ENCODE data around the gene NEMP2. TPM values are rescaled to one million over a fixed set of nuclear protein-coding genes. Genes with fewer than 3 reads are reported as not detected.

Gene NEMP2
- polyA plus RNA-seq, 6 donors from 2014 or later = 7.1 to 18.5 (median 9.4) TPM

DNA sequence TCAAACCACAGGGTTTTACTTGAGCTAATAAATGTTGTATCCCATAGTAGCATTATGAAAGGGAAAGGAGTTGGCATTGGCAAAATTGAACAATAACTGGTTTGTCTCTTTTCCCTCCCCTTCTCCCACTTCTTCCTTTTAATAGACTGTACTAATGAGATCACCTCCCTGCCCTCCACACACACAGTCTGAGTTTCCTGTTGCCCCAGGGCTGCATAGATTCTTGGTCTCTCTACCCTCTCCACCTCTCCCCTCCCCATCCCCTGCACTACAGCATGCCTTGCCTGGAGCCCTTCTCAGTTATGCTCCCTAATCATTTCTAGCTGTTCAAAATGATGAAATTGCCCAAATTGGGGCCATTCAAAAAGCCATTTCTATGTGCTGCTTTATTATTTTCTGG is 37.2 kb upstream of the NEMP2 start:
- Mint-ChIP-seq H3K4me1 (no peaks in the 10 kb centered on the region), H3K27me3 (no peaks in the 10 kb centered on the region), H3K9me3 (peaks cover 10 to 15% (median 14%) of the 10 kb centered on the region in 7 donors), H3K36me3 (peaks cover 0 to 15% of the 10 kb centered on the region in 2 donors), H3K27ac (peak overlapping the region in 1 of 6 donors; percentile 47), H3K4me3 (no peak overlapping the region)
- ATAC-seq (ENCODE audit: low read depth in 2 of 2) = no peak
- no peak for DNase-seq

DNA sequence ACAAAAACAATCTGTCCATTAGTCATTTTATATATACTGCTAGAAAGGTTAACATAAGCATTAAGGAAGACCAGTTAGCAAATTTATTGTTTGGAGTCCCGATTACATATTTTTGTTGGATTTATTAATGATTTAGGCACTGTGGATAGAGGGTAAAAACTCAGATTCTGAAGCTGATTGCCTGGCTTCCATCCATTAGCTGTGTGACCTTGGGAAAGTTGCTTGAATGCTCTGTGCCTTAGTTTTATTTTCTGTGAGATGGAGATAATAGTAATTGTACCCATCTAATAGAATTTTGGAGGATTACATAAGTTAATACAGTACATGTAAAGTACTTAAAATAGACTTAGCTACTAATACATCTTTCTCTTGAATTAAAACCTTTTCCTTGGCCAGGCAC is 36.3 kb upstream of the NEMP2 start:
- DNase-seq (no peak), ATAC-seq (ENCODE audit: low read depth in 2 of 2) (no peak)
- H3K4me1 Mint-ChIP-seq = no peaks in the 10 kb centered on the region
- no peak overlapping the region for H3K27ac Mint-ChIP-seq
- peaks cover 0 to 22% of the 10 kb centered on the region in 2 donors for H3K36me3 Mint-ChIP-seq
- no peaks in the 10 kb centered on the region for H3K27me3 Mint-ChIP-seq
- H3K9me3 Mint-ChIP-seq = peaks cover 10 to 20% (median 15%) of the 10 kb centered on the region in 7 donors
- H3K4me3 Mint-ChIP-seq = no peak overlapping the region

DNA sequence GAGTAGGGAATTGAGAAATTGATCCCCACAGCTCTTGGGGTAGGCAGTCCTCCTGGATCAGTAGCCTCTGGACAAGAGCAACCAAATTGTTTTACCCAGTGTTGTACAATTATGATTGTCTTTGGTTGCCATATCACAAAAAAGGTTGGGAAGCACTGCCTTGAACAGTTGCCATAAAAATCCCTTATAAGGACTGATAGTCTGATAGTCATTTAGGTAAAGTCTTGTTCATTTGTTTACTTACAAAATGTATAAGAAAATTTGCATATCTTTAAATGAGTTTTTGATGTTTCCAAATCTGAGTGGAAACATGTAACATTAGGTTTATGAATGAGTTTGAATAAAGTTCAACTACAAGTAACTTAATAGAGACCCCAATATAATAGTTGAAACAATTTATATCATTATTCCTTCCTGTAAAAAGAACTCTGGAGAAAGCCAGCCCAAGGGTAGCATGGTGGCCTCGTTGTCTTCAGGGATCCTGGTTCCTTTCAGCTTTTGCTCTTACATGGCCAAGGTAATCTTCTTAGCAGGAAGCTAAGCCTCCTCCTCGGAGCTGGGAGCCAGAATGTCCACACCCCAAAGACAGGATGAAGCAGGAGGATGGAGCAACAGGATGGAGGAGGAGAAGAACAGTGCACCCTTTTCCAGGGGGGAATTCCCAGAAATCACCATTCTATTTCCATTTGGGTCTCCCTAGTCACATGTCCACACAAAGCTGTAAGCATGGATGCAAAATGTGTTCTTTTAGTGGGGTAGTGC is 35.7 kb upstream of the NEMP2 start:
- Mint-ChIP-seq H3K27ac (no peak overlapping the region), H3K36me3 (peaks cover 0 to 22% of the 10 kb centered on the region in 2 donors), H3K4me1 (no peaks in the 10 kb centered on the region), H3K9me3 (peaks cover 10 to 20% (median 15%) of the 10 kb centered on the region in 7 donors), H3K4me3 (no peak overlapping the region), H3K27me3 (no peaks in the 10 kb centered on the region)
- ATAC-seq (ENCODE audit: low read depth in 2 of 2) (no peak), DNase-seq (no peak)

DNA sequence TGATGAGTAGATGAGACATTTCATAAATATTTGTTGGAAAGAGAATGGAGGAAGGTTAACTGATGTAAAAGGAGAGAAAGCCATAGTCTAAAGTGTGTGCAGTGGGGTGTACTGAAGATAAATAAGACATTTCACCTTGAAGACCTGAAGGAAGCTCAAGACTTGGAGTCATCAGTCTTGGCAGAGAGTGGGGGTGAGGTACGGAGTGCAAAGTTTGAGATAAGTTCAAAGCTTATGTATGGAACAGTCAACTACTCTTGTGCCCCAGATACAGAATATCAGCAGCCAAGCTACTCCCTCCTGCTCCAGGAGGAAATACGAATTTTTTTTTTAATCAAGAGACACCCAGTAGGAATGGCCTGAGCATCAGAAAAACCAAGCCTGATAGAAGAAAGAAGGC is 30.3 kb upstream of the NEMP2 start:
- H3K4me1 Mint-ChIP-seq = peaks cover 3 to 7% (median 4%) of the 10 kb centered on the region in 3 donors
- ATAC-seq (ENCODE audit: low read depth in 2 of 2) = no peak
- no peak overlapping the region for H3K4me3 Mint-ChIP-seq
- DNase-seq = no peak
- peaks cover 10 to 20% (median 15%) of the 10 kb centered on the region in 7 donors for H3K9me3 Mint-ChIP-seq
- no peak overlapping the region for H3K27ac Mint-ChIP-seq
- no peaks in the 10 kb centered on the region for H3K27me3 Mint-ChIP-seq
- H3K36me3 Mint-ChIP-seq = peaks cover 0 to 22% of the 10 kb centered on the region in 2 donors

DNA sequence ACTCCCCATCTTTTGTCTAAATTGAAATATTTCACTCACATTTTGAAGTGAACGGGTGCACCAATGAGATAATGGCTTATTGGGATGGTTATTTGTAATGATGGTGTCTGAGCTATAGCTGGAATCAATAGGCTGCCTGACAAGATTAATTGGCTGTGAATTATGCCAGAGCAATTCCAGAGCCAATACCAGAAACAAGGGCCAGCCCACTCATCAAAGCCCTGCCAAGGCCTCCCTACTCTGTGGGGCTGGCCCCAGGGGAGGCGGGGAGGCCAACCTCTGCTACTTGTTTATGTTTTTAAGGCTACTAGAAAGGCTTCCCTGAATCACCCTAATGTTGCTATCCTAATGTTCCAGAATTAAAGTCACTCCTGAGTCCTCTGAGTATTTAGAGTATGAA is 29.1 kb upstream of the NEMP2 start:
- Mint-ChIP-seq H3K36me3 (peaks cover 0 to 22% of the 10 kb centered on the region in 2 donors), H3K27ac (no peak overlapping the region), H3K9me3 (peaks cover 10 to 20% (median 15%) of the 10 kb centered on the region in 7 donors), H3K4me1 (peaks cover 3 to 7% (median 4%) of the 10 kb centered on the region in 3 donors), H3K27me3 (no peaks in the 10 kb centered on the region), H3K4me3 (no peak overlapping the region)
- ATAC-seq (ENCODE audit: low read depth in 2 of 2) (no peak), DNase-seq (no peak)

DNA sequence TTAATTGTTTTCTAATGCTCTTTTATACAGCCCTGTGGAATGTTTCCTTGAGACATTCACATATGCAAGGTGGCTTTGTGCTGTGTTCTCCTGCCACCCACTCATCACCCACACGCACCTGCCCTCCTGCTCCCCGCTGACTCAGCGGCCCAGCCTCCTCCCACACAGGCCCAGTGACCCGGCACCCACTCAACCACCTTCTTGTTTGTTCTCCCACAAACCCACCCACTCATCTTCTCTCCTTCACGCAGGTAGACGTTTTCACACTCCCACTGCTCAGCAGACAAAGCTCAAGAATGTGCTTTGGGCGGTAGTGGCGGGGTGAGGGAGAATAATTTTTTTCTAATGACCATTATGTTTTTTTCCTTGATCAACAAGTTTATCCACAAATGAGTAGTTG is 28.6 kb upstream of the NEMP2 start:
- DNase-seq (no peak), ATAC-seq (ENCODE audit: low read depth in 2 of 2) (no peak)
- Mint-ChIP-seq H3K9me3 (peaks cover 9 to 19% (median 14%) of the 10 kb centered on the region in 7 donors), H3K27ac (no peak overlapping the region), H3K4me3 (peak overlapping the region in 1 of 8 donors; percentile 34), H3K36me3 (peaks cover 0 to 21% of the 10 kb centered on the region in 2 donors), H3K27me3 (no peaks in the 10 kb centered on the region), H3K4me1 (peaks cover 3 to 7% (median 4%) of the 10 kb centered on the region in 3 donors)

DNA sequence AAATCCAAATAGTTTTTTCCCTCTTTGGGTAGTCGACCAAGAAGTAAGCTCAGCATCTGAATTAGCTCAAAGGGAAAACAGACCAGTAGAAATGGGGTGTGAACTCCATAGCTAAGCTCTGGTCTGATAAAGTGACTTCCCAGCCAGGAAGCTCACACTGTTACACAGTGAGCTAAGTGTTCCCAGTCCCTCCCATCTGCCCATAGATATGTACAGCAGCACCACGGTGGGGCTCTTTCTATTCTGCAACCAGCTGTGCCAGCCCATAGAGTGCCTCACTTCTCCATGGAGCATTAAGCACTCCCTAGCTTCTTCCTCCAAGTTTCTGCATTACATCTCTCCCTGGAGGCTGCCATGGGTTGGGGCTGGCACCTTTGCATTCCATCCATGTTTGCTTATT is 27.6 kb upstream of the NEMP2 start:
- peaks cover 0 to 11% of the 10 kb centered on the region in 2 donors for H3K36me3 Mint-ChIP-seq
- H3K27ac Mint-ChIP-seq = no peak overlapping the region
- DNase-seq (no peak), ATAC-seq (ENCODE audit: low read depth in 2 of 2) (no peak)
- peaks cover 1 to 10% (median 7%) of the 10 kb centered on the region in 7 donors for H3K9me3 Mint-ChIP-seq
- peaks cover 3 to 7% (median 4%) of the 10 kb centered on the region in 3 donors for H3K4me1 Mint-ChIP-seq
- H3K4me3 Mint-ChIP-seq = no peak overlapping the region
- no peaks in the 10 kb centered on the region for H3K27me3 Mint-ChIP-seq

DNA sequence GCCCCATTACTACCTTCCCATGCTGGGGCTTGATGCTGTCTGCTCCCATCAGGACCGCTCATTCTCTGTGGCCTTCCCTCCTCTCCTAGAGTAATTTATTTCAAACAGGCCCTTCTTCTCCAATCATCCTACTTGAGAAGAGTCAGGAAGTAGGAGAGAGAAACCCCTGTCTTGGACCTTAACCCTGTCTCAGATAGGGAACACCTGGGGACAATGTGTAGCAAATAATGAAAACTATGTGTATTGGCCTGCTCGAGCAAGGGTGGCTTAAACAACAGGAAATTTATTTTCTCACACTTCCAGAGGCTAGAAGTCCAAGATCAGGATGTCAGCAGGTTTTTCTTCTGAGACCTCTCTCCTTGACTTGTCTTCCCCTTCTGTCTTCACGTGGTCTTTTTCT is 26.6 kb upstream of the NEMP2 start:
- H3K27me3 Mint-ChIP-seq = no peaks in the 10 kb centered on the region
- DNase-seq = no peak
- peaks cover 0 to 4% (median 0%) of the 10 kb centered on the region in 7 donors for H3K9me3 Mint-ChIP-seq
- H3K27ac Mint-ChIP-seq = no peak overlapping the region
- no peak for ATAC-seq (ENCODE audit: low read depth in 2 of 2)
- H3K4me3 Mint-ChIP-seq = no peak overlapping the region
- peaks cover 3 to 7% (median 4%) of the 10 kb centered on the region in 3 donors for H3K4me1 Mint-ChIP-seq
- peaks cover 0 to 1% of the 10 kb centered on the region in 2 donors for H3K36me3 Mint-ChIP-seq

DNA sequence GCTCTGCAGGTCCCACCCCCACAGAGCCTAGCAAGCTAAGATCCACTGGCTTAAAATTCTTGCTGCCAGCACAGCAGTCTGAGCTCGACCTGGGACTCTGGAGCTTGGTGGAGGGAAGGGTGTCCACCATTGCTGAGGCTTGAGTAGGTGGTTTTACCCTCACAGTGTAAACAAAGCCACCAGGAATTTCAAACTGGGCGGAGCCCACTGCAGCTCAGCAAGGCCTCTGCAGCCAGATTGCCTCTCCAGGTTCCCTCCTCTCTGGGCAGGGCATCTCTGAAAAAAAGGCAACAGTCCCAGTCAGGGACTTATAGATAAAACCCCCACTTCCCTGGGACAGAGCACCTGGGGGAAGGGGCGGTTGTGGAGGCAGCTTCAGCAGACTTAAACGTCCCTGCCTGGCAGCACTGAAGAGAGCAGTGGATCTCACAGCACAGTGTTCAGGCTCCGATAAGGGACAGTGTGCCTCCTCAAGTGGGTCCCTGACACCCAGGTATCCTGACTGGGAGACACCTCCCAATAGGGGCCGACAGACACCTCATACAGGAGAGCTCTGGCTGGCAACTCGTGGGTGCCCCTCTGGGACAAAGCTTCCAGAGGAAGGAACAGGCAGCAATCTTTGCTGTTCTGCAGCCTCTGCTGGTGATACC is 20.0 kb upstream of the NEMP2 start:
- Mint-ChIP-seq H3K27ac (no peak overlapping the region), H3K27me3 (no peaks in the 10 kb centered on the region), H3K36me3 (no peaks in the 10 kb centered on the region), H3K9me3 (peaks cover 0 to 4% (median 0%) of the 10 kb centered on the region in 7 donors), H3K4me1 (peaks cover 0 to 8% (median 5%) of the 10 kb centered on the region in 3 donors), H3K4me3 (peak overlapping the region in 1 of 8 donors; percentile 18)
- ATAC-seq (ENCODE audit: low read depth in 2 of 2) (no peak), DNase-seq (no peak)

DNA sequence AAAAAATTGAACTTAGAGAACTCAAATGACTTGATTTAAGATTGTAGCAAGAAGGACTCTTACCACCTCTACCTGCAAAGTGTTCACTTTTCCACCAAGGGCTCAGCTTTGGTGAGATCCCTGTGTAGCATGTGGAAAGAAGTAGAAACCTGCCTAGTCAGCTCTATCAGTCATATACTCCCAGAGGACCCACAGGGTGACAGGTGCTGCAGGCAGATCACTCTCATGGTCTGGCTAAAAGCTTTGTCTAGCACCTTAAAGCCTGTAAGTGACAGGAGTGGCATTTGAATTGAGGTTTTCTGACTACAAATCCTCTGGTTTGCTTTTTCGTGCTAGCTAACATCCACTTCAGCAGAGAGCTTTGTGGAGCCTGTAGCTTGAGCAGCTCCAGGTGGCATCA is 18.7 kb upstream of the NEMP2 start:
- no peak overlapping the region for H3K27ac Mint-ChIP-seq
- H3K27me3 Mint-ChIP-seq = no peaks in the 10 kb centered on the region
- H3K4me1 Mint-ChIP-seq = peaks cover 0 to 8% (median 5%) of the 10 kb centered on the region in 3 donors
- H3K9me3 Mint-ChIP-seq = peaks cover 0 to 4% (median 0%) of the 10 kb centered on the region in 7 donors
- no peak overlapping the region for H3K4me3 Mint-ChIP-seq
- DNase-seq (no peak), ATAC-seq (ENCODE audit: low read depth in 2 of 2) (no peak)
- no peaks in the 10 kb centered on the region for H3K36me3 Mint-ChIP-seq

DNA sequence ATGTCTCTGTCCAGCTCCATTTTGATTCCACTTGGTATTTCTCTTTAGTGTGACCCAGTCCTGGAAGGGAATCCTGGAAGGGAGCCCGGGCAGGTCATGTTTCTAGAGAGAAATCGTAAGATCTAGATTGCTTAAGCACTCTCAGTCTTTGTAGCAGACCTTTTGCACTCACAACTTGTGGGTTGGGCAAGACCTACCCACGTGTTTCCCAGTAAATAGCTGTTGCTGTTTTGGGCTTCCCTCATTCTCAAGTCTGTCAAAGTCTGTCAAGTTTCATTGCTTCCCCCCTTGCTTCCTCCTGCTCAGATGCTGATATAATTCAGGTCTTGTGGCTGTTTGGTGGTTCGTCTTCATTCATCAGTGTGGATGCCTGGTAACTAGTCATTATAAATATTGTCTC is 17.4 kb upstream of the NEMP2 start:
- DNase-seq = no peak

DNA sequence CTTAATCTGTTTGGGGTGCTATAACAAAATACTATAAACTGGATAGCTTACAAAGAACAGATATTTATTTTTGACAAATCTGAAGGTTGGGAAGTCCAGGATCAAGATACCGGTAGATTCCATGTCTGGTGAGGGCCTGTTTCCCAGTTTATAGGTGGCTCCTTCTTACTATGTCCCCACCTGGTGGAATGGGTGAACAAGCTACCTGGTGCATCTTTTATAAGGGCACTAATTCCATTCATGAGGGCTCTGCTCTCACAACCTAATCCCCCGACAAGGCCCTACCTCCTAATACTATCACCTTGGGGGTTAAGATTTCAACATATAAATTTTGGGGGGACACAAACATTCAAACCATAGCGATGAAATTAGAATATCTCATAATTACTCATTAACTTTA is 15.6 kb upstream of the NEMP2 start:
- Mint-ChIP-seq H3K36me3 (no peaks in the 10 kb centered on the region), H3K4me1 (peaks cover 0 to 8% (median 5%) of the 10 kb centered on the region in 3 donors), H3K27me3 (no peaks in the 10 kb centered on the region), H3K9me3 (no peaks in the 10 kb centered on the region), H3K27ac (no peak overlapping the region), H3K4me3 (no peak overlapping the region)
- no peak for ATAC-seq (ENCODE audit: low read depth in 2 of 2)
- no peak for DNase-seq

More for the DNA sequence above, 17.4 kb upstream of the NEMP2 start:
- H3K9me3 Mint-ChIP-seq = peaks cover 0 to 4% (median 0%) of the 10 kb centered on the region in 7 donors
- H3K36me3 Mint-ChIP-seq = no peaks in the 10 kb centered on the region
- H3K4me3 Mint-ChIP-seq = no peak overlapping the region
- ATAC-seq (ENCODE audit: low read depth in 2 of 2) = peak in 1 of 2 donors; percentile 18
- peak overlapping the region in 2 of 6 donors; percentile 52 to 82 for H3K27ac Mint-ChIP-seq
- H3K27me3 Mint-ChIP-seq = no peaks in the 10 kb centered on the region
- peaks cover 0 to 8% (median 5%) of the 10 kb centered on the region in 3 donors for H3K4me1 Mint-ChIP-seq

DNA sequence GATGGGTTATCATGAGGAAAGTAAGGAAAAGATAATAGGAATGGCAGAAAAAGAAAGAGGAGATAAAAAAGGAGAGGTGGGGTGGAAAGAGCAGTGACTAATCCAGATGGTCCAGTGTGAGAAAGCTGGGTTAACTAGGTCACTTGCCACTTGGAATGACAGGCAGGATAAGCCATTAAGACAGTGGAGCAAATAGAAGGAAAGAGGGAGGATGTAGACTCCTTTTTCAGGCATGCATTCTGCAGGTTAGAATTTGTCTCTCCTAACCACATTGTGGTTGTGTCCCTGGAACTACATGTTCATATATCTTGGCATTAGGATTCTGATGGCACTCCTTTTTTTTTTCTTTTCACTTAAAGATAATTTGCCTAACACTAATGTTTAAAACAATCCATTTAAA is 13.4 kb upstream of the NEMP2 start:
- Mint-ChIP-seq H3K36me3 (no peaks in the 10 kb centered on the region), H3K27me3 (no peaks in the 10 kb centered on the region), H3K9me3 (peaks cover 0 to 1% (median 0%) of the 10 kb centered on the region in 7 donors), H3K4me1 (peaks cover 0 to 8% (median 5%) of the 10 kb centered on the region in 3 donors), H3K4me3 (no peak overlapping the region), H3K27ac (no peak overlapping the region)
- ATAC-seq (ENCODE audit: low read depth in 2 of 2) (no peak), DNase-seq (no peak)

DNA sequence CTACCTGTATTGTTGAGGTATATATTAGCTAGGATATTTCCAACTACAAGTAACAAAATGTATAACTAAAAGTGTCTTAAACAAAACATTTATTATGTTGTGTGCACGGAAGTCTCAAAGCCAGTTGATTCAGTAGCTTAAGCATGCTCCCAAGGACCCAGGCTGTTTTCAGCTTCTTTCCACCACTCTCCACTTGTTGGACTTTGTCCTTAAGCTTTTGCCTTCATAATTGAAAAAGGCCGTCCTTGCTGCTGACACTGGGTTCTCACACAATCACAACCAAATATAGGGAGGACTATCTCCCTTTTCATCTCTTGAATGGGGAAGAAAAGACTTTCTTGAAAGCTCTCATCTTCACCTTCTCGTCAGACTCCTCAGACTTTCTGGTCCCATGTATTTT is 12.2 kb upstream of the NEMP2 start:
- no peak for ATAC-seq (ENCODE audit: low read depth in 2 of 2)
- Mint-ChIP-seq H3K36me3 (peaks cover 5 to 10% of the 10 kb centered on the region in 2 donors), H3K9me3 (peaks cover 3 to 12% (median 10%) of the 10 kb centered on the region in 7 donors), H3K4me1 (peaks cover 0 to 2% (median 1%) of the 10 kb centered on the region in 3 donors), H3K27me3 (no peaks in the 10 kb centered on the region), H3K4me3 (no peak overlapping the region), H3K27ac (peak overlapping the region in 1 of 6 donors; percentile 34)
- no peak for DNase-seq

Measured in naive B cell (primary cell).